Measurements from ENCODE around the gene NPAS3. TPM values are rescaled to one million over a fixed set of nuclear protein-coding genes. Genes with fewer than 3 reads are reported as not detected.

NPAS3 gene
- polyA plus RNA-seq, 4 donors: 1.6 to 9.6 (median 8.4) TPM

- DNase-seq (ENCODE audit: low read depth in 4 of 4, low spot score in 3 of 4): no peak
Observed at GRCh38 chr14:33359288-33359881, 420.7 kb downstream of the NPAS3 start.

DNA sequence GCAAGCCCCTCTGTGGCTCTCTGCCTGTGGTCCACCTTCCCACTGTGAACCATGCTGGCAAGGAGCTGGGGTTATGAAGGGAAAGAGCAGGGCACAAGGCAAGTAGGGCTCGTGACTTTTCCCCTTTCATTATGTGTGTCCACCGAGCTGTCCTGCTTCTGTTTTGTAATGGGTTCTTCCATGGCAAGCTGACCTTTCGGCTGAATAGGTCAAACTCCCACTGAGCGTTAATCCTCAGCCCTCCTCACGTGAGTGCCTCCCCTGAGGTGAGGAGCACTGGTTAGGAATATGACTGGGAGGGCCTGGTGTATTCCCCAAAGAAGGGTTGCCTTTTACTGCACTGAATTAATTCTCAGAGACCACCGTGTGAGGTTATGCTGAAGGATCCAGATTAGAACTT lies 424.3 kb downstream of the NPAS3 start:
- DNase-seq (ENCODE audit: low read depth in 4 of 4, low spot score in 3 of 4): no peak

GRCh38 chr14:33363682-33364081 lies 425.0 kb downstream of the NPAS3 start:
- DNase-seq (ENCODE audit: low read depth in 4 of 4, low spot score in 3 of 4): no peak

DNA sequence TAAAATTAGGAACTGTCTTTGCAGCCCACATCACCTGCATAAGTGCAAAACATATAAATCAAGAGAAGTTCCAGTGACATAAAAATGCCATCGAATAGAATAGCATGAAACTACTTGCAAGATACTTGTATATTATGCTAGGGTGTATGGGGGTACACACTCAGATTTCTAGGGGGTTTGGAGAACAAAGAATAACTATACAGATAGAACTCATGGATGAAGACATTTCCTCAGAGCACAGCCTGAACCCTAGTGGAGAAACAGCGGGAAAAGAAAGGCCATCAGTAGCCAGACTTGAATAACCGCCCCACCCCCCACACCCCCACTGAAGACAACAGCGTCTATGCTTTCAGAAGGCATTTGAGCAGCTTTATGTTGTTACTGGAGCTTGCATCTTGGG lies 425.8 kb downstream of the NPAS3 start:
- peak in 2 of 4 donors; percentile 22 for DNase-seq (ENCODE audit: low read depth in 4 of 4, low spot score in 3 of 4)

GRCh38 chr14:33369041-33369440 lies 430.4 kb downstream of the NPAS3 start:
- DNase-seq (ENCODE audit: low read depth in 4 of 4, low spot score in 3 of 4): no peak

GRCh38 chr14:33369972-33370371 lies 431.3 kb downstream of the NPAS3 start:
- DNase-seq (ENCODE audit: low read depth in 4 of 4, low spot score in 3 of 4): no peak

GRCh38 chr14:33370426-33370825 lies 431.7 kb downstream of the NPAS3 start:
- DNase-seq (ENCODE audit: low read depth in 4 of 4, low spot score in 3 of 4): no peak

DNA sequence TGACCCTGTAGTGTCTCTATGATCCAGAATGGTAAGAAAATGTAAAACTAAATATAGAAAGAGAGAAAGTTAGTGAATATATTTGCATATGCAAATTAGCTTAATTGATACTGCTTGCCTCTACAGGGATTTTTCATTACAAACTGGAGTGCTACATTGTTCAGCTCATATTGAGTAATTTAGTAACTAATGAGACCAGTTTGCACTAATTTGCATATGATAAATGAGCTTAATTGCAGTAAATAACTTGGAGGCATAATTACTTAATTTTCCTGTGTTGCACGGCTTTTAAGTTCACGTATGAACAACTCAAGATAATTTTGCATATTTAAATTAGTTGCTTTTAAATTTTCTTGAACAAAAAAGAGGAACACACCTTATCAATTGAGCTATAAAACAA lies 436.5 kb downstream of the NPAS3 start:
- DNase-seq (ENCODE audit: low read depth in 4 of 4, low spot score in 3 of 4): no peak

DNA sequence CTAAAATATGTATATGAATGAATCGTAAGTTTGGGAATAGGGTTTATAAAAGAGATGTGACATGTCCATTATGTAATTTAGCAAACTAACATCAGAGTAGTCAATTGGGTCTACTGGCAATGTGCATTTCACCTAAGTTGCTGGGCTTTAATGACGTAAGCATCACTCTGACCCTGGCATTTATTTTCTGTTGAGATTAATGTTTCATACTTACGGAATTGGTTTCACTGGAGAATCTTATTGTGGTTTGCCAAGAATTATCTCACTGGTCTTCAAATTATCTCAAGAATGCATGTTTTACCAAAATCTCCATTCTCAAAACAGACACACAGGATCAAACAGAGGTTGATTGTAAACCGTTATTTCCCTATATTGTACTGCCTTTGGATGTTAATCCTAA lies 437.1 kb downstream of the NPAS3 start:
- no peak for DNase-seq (ENCODE audit: low read depth in 4 of 4, low spot score in 3 of 4)

DNA sequence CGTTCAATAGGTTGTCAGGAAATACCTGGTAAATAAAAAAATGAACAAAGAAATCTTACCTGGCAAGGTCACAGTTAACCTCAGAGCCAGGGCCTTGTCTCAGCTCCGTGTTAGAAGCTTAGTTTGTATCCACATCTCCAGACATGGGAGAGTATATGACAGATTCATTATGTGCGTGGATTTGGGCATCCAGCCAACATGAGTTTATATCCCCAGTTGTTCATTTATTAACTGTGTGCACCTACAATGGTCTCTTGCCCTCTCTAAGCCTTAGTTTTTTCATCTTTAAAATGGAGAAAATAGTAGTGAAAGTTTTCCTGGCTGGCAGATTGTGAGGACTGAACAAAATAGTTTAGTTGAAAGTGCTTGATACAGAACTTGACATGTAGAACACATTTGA lies 437.8 kb downstream of the NPAS3 start:
- DNase-seq (ENCODE audit: low read depth in 4 of 4, low spot score in 3 of 4): no peak

DNA sequence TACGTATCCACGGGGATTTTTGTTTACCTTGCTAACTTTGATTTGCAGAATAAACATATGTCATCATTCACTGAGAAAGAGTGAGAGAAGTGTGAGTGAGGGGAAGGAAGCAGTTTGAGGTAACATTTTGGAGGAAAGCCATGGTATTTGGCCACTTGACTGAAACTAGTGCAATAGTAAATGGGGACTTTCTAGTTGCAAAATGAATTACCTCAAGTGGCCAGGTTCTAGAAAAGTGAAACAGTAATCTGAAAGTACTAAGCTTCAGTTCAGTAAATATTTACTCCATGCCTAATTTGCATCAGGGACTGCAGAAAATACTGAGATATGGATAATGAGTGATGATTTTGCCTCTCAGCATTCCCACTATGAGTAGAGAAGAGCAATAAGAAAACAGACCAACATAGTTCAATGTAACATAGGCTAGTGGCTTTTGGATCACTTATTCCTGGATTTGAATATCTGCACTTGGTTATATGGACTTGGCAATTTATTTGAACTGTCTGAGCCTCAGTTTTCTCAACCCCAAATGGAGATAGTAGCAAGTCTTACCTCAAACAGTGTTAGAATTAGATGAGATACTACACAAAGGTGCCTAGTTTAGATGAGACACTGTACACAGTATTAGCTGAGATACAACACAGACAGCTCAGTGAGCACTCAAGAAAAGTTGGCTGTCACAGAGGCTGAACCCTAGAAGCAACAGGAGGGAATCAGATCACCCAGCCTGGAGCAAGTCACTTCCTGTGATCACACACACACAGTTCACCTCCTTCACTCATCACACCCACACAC lies 439.1 kb downstream of the NPAS3 start:
- DNase-seq (ENCODE audit: low read depth in 4 of 4, low spot score in 3 of 4): no peak

DNA sequence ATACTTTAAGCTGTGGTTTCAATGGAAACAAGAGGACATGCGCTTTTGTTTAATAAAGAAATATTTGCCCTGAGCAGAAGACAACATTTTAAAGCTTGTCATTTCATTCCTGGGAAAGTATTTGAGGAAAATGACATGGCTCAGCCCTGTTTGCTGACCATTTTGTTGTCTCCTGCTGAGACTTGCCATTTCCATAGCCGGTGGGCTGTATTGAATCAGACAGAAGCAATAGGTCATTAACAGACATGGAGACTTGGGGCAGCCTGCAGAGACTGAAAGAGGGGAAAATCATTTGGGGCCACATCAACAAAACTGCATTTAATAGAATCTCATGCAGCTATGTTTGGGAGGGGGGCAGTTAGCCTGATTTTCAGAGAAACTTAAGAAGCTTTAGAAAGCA lies 443.0 kb downstream of the NPAS3 start:
- DNase-seq (ENCODE audit: low read depth in 4 of 4, low spot score in 3 of 4): no peak

- DNase-seq (ENCODE audit: low read depth in 4 of 4, low spot score in 3 of 4): no peak
Observed at GRCh38 chr14:33386140-33386539, 447.5 kb downstream of the NPAS3 start.

DNA sequence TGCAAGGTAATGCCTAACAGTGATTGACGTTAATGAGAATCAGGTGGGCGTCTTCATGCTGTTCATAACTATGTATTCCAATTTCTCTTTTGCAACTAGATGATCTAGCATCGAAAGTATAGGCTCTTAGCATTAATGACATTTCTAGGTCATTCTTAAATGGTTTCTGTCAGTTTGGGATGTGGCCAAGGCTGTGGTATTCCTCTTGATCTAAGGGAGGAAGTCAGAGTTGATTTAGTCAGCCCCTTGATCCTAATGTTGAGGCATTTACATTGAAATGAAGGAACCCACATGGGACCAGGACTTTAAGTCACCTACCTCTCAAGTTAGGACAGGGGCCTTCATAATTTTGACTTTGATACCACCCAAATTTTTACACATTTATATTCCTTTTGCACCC lies 448.1 kb downstream of the NPAS3 start:
- DNase-seq (ENCODE audit: low read depth in 4 of 4, low spot score in 3 of 4): no peak

DNA sequence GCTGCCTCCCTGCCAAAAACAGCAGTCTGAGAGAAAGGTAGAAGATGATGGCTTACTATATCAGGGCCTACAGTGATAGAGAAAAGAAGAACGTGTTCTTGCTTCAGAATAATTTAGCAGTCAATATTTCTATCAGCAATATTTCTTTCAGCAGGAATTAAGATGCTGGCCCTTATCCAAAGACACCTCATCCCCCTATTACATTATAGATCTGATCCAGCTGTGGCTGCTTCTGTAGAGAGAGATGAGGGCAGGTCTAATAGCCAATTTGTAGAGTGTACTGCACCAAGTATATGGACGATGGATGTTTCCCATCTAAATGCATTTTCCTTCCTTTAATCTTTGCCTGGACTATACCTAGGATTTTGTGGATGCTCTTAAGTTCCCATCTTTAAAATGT lies 451.7 kb downstream of the NPAS3 start:
- DNase-seq (ENCODE audit: low read depth in 4 of 4, low spot score in 3 of 4): no peak

DNA sequence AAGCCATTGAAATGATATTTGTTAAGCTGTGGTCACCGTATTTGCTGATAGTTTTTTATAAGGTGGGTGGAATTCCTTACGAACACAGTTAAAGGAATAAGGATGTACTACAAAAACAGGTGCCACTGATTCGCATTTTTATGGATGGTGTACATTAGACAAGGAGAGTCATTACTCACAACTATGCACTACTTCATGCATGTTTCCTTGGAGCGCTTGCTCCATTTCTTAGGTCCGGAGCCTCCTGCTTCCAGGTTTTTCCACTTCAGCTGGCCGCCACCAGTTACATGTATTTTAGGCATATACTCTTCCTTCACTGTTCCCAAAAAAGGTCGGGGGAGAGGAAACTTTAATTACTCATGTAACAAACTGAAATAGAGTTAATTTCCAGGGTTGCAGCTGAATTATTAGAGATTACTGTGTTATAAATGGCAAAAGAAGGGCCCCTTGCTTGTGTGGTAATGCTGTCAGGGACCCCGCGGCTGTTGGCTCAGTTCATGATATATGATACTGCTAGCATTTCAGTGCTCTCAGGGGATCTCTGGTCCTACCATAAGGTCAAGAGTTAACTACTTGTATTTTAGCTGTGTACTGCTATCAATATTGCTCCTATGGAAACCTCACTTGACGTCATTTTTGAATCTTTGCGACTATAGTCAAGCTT lies 454.7 kb downstream of the NPAS3 start:
- peak in 1 of 4 donors; percentile 6 for DNase-seq (ENCODE audit: low read depth in 4 of 4, low spot score in 3 of 4)

DNA sequence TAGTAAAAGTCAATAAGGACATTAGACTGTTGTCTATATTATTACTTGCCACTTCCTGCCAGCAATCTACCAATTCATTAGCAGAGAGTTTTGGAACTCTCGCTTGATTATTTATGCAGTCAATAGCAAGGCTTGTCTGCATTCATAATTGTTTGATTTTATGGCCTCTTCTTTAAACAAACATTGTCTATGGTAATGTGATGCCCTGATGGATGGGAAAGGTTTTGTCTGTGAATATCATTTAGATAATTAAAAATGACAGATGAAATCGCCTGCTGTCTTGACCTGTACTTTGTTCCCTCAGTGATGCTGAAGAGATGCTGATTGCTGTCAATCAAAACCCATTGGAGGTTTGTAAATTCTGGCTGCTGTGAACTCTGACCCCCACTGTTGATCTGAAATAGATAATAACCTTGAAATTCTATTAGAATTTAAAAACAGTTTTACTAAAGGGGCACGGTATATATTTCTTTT lies 455.3 kb downstream of the NPAS3 start:
- no peak for DNase-seq (ENCODE audit: low read depth in 4 of 4, low spot score in 3 of 4)

- no peak for DNase-seq (ENCODE audit: low read depth in 4 of 4, low spot score in 3 of 4)
Observed at GRCh38 chr14:33401311-33401710, 462.6 kb downstream of the NPAS3 start.

- DNase-seq (ENCODE audit: low read depth in 4 of 4, low spot score in 3 of 4): no peak
Observed at GRCh38 chr14:33402604-33403003, 463.9 kb downstream of the NPAS3 start.

GRCh38 chr14:33404054-33404453 lies 465.4 kb downstream of the NPAS3 start:
- DNase-seq (ENCODE audit: low read depth in 4 of 4, low spot score in 3 of 4): no peak

DNA sequence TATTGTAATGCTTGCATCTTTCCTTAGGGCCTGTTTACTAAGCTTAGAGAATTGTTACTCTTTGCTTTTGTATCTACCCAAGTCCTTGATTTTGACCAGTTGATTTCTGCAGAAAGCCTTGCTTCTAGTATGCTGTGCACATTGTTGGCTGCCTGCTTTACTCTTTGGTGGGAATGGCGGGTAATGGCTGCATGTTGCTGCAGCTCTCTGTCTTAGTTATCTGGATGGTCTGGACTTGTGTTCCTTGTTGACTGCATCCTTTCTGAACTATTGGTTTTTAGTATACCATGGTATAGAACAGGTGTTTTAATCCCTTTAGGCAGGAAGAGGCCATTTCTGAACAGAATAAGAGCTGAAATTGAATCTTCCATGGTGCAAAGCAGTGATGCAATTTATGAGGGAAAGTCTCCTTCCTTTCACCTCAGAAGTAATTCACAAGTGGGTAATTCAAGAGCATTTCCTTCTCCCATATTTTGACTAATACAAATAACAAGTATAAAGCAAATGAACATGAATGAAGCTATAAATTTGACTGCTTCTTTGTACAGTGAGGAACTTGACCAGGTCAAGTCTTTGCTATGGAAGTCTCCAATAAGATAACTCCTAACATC lies 466.4 kb downstream of the NPAS3 start:
- no peak for DNase-seq (ENCODE audit: low read depth in 4 of 4, low spot score in 3 of 4)
